ENCODE measurements around the gene TBC1D9.

GRCh38 chr4:140735317-140735716 is 20.9 kb downstream of the TBC1D9 start:
- TF ChIP-seq GATA2 (IDR thresholded peaks at IDR 0.05; ENCODE audit: low read depth, low read length) = no peak
- TF ChIP-seq GATA3 (IDR thresholded peaks at IDR 0.05; ENCODE audit: low read depth, low read length) = no peak
